Neural cell (in vitro differentiated cells): Measurements from ENCODE around the gene MYBPHL. TPM values are rescaled to one million over a fixed set of nuclear protein-coding genes. Genes with fewer than 3 reads are reported as not detected.

Source experiments
- H2AFZ ChIP-seq: fragments of 200-600, 300-800 bp; sonication (generic), shearing (Covaris generic); 2 replicates; pipeline ENCODE4 v1.6.0; 2014; ENCODE audit warnings: low read depth, mild to moderate bottlenecking, antibody characterized with exemption, low read length, moderate library complexity
- H3F3A ChIP-seq: fragments of 200-600 bp; shearing (Covaris generic); 2 replicates; pipeline ENCODE4 v1.6.1; 2016; ENCODE audit warnings: mild to moderate bottlenecking, moderate library complexity, mixed read lengths, antibody characterized with exemption, low read length; ENCODE audit not compliant: insufficient read depth, poor library complexity, severe bottlenecking
- H3K27ac ChIP-seq: fragments of 200-600, 300-800 bp; sonication (generic), shearing (Covaris generic); 2 replicates; pipeline ENCODE4 v1.5.1; 2014; ENCODE audit warnings: mild to moderate bottlenecking, low read length, moderate library complexity
- H3K27me3 ChIP-seq: fragments of 300-800, 200-600 bp; sonication (generic), shearing (Covaris generic); 2 replicates; pipeline ENCODE4 v1.6.0; 2014; ENCODE audit warnings: mild to moderate bottlenecking, low read depth, low read length, moderate library complexity; ENCODE audit not compliant: insufficient read depth
- H3K36me3 ChIP-seq: fragments of 300-800, 200-600 bp; sonication (generic), shearing (Covaris generic); 2 replicates; pipeline ENCODE4 v1.5.1; 2014; ENCODE audit warnings: mild to moderate bottlenecking, antibody characterized with exemption, low read length, moderate library complexity; ENCODE audit not compliant: insufficient read depth
- H3K4me2 ChIP-seq: fragments of 300-800, 200-600 bp; sonication (generic), shearing (Covaris generic); 2 replicates; pipeline ENCODE4 v1.6.0; 2014; ENCODE audit warnings: mild to moderate bottlenecking, low read length
- H3K4me3 ChIP-seq: fragments of 300-800, 200-600 bp; sonication (generic), shearing (Covaris generic); 2 replicates; pipeline ENCODE4 v1.5.1; 2014; ENCODE audit warnings: mild to moderate bottlenecking, low read length, moderate library complexity
- H3K79me2 ChIP-seq: fragments of 200-600 bp; shearing (Covaris generic); replicated peaks from 2 replicates; pipeline ENCODE4 v1.6.0; 2014; ENCODE audit warnings: mild to moderate bottlenecking, low read length, moderate library complexity; ENCODE audit not compliant: insufficient read depth
- H3K9ac ChIP-seq: fragments of 300-800, 200-600 bp; sonication (generic), shearing (Covaris generic); 2 replicates; pipeline ENCODE4 v1.6.1; 2016; ENCODE audit warnings: mild to moderate bottlenecking, low read length, mixed read lengths
- H3K9me2 ChIP-seq: fragments of 200-600 bp; shearing (Covaris generic); 2 replicates; pipeline ENCODE4 v1.6.1; 2016; ENCODE audit warnings: mild to moderate bottlenecking, low read length, mixed read lengths; ENCODE audit not compliant: insufficient read depth
- H3K9me3 ChIP-seq: fragments of 200-600, 300-800 bp; sonication (generic), shearing (Covaris generic); 2 replicates; pipeline ENCODE4 v1.6.1; 2016; ENCODE audit warnings: mild to moderate bottlenecking, mixed run types, low read length, moderate library complexity, mixed read lengths
- H4K20me1 ChIP-seq: fragments of 200-600 bp; shearing (Covaris generic); 2 replicates; pipeline ENCODE4 v1.6.1; 2016; ENCODE audit warnings: mild to moderate bottlenecking, mixed run types; ENCODE audit not compliant: insufficient read depth
- EP300 ChIP-seq: fragments of 450-650 bp; conservative IDR thresholded peaks from 2 replicates; pipeline ENCODE4 v1.6.1; 2014; ENCODE audit warnings: antibody characterized with exemption, mild to moderate bottlenecking, moderate library complexity; ENCODE audit not compliant: poor library complexity, severe bottlenecking
- EZH2 ChIP-seq: fragments of 200-600, 300-800 bp; shearing (Covaris generic), sonication (generic); IDR thresholded peaks from 2 replicates; pipeline ENCODE4 v1.6.1; 2014; ENCODE audit warnings: antibody characterized with exemption, low read length, borderline replicate concordance, mild to moderate bottlenecking; ENCODE audit not compliant: insufficient read depth, poor library complexity, severe bottlenecking
- MXI1 ChIP-seq: fragments of 450-650 bp; conservative IDR thresholded peaks from 2 replicates; pipeline ENCODE4 v1.6.1; 2014; ENCODE audit warnings: antibody characterized with exemption, mild to moderate bottlenecking; ENCODE audit not compliant: poor library complexity, severe bottlenecking
- POLR2AphosphoS5 ChIP-seq: IDR thresholded peaks from 2 replicates; pipeline ENCODE4 v1.6.1; 2012
- RAD21 ChIP-seq: fragments of 450-650 bp; conservative IDR thresholded peaks from 2 replicates; pipeline ENCODE4 v1.6.1; 2014; ENCODE audit warnings: antibody characterized with exemption, mild to moderate bottlenecking, moderate library complexity
- REST ChIP-seq: IDR thresholded peaks from 2 replicates; pipeline ENCODE4 v1.6.1; 2012; ENCODE audit warnings: borderline replicate concordance
- SMC3 ChIP-seq: fragments of 450-650 bp; conservative IDR thresholded peaks from 2 replicates; pipeline ENCODE4 v1.6.1; 2014; ENCODE audit warnings: antibody characterized with exemption, mild to moderate bottlenecking, moderate library complexity; ENCODE audit not compliant: poor library complexity
- TAF1 ChIP-seq: IDR thresholded peaks from 2 replicates; pipeline ENCODE4 v1.6.1; 2012; ENCODE audit warnings: low read depth
- polyA plus RNA-seq: library from polyadenylated mRNA; depleted of rRNA; stranded (reverse); fragments of >200 nt; gene quantifications from 2 replicates; pipeline ENCODE4 v1.2.3, GENCODE V29; 2014
- TF ChIP-seq, protein P1 (sequence below): fragments of 450-650 bp; IDR thresholded peaks from 2 replicates; pipeline ENCODE4 v1.5.1; 2014; ENCODE audit warnings: antibody characterized with exemption, mild to moderate bottlenecking, moderate library complexity; ENCODE audit not compliant: poor library complexity, severe bottlenecking

MYBPHL gene
- polyA plus RNA-seq, 1 donor from 2014 or later, result 1.6 TPM

DNA sequence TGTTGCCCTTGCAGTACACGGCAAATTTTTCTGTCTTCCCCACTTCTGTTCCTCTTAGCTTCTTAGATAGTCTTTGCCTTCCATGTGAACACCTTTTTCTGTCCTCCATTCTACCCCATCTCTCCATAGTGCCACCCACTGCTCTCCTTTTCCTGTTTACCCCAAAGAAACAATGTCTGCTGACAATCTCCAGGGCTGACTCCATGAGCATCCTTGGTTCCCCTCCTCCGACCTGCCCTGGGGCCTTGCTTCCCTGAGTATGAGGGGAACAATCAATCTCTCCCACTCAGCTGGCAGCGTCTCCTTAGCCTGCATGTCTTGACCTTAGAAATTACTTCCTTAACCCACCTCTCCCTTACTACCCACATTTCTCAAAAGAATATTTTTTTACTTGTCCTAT is 12.3 kb upstream of the MYBPHL start:
- Histone ChIP-seq H3K9me3 (no peaks in the 10 kb centered on the region), H3K79me2 (no peaks in the 10 kb centered on the region), H3K9ac (no peak overlapping the region), H3K9me2 (no peaks in the 10 kb centered on the region), H3K27me3 (no peaks in the 10 kb centered on the region), H2AFZ (no peak overlapping the region), H3K4me2 (no peak overlapping the region), H3K36me3 (peaks cover 10% of the 10 kb centered on the region), H4K20me1 (no peaks in the 10 kb centered on the region), H3K27ac (no peak overlapping the region), H3K4me3 (no peak overlapping the region), H3F3A (no peaks in the 10 kb centered on the region)
- TF ChIP-seq TAF1, result no peak
- no peak for TF ChIP-seq MXI1
- TF ChIP-seq EZH2, result no peak
- no peak for TF ChIP-seq SMC3
- TF ChIP-seq EP300, result no peak
- no peak for TF ChIP-seq POLR2AphosphoS5
- TF ChIP-seq REST, result no peak
- TF ChIP-seq RAD21, result no peak
- TF ChIP-seq, protein P1, sequence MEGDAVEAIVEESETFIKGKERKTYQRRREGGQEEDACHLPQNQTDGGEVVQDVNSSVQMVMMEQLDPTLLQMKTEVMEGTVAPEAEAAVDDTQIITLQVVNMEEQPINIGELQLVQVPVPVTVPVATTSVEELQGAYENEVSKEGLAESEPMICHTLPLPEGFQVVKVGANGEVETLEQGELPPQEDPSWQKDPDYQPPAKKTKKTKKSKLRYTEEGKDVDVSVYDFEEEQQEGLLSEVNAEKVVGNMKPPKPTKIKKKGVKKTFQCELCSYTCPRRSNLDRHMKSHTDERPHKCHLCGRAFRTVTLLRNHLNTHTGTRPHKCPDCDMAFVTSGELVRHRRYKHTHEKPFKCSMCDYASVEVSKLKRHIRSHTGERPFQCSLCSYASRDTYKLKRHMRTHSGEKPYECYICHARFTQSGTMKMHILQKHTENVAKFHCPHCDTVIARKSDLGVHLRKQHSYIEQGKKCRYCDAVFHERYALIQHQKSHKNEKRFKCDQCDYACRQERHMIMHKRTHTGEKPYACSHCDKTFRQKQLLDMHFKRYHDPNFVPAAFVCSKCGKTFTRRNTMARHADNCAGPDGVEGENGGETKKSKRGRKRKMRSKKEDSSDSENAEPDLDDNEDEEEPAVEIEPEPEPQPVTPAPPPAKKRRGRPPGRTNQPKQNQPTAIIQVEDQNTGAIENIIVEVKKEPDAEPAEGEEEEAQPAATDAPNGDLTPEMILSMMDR, result no peak

- no peaks in the 10 kb centered on the region for H4K20me1 ChIP-seq
- H3K4me2 ChIP-seq, result no peak overlapping the region
- no peaks in the 10 kb centered on the region for H3K27me3 ChIP-seq
- peaks cover 10% of the 10 kb centered on the region for H3K36me3 ChIP-seq
- no peak overlapping the region for H3K9ac ChIP-seq
- TF ChIP-seq TAF1 (no peak), RAD21 (no peak), EZH2 (no peak), POLR2AphosphoS5 (no peak), SMC3 (no peak), MXI1 (no peak), EP300 (no peak), REST (no peak)
- TF ChIP-seq, protein P1, result no peak
- H3F3A ChIP-seq, result no peaks in the 10 kb centered on the region
- H2AFZ ChIP-seq, result no peak overlapping the region
- H3K79me2 ChIP-seq, result no peaks in the 10 kb centered on the region
- H3K9me3 ChIP-seq, result no peaks in the 10 kb centered on the region
- H3K4me3 ChIP-seq, result no peak overlapping the region
- H3K9me2 ChIP-seq, result no peaks in the 10 kb centered on the region
- no peak overlapping the region for H3K27ac ChIP-seq
Measured at GRCh38 chr1:109316506-109316905, 9.7 kb upstream of the MYBPHL start.
